GM18520 (cell line): Measurements from ENCODE around the gene MFSD1.
"Not testable (repeated sequence)": the region's sequence is repeated elsewhere in the genome, so short reads cannot be mapped to it uniquely, and the experiment has no call there.

Source experiments
- ATAC-seq: cut with Tn5 transposase; IDR thresholded peaks from one replicate; pipeline ENCODE4 v1.9.1; 2021; ENCODE audit not compliant: unreplicated experiment

Gene MFSD1

GRCh38 chr3:158775426-158776410 lies 26.1 kb upstream of the MFSD1 start:
- no peak for ATAC-seq

GRCh38 chr3:158776531-158776930 lies 25.3 kb upstream of the MFSD1 start:
- ATAC-seq = no peak

DNA sequence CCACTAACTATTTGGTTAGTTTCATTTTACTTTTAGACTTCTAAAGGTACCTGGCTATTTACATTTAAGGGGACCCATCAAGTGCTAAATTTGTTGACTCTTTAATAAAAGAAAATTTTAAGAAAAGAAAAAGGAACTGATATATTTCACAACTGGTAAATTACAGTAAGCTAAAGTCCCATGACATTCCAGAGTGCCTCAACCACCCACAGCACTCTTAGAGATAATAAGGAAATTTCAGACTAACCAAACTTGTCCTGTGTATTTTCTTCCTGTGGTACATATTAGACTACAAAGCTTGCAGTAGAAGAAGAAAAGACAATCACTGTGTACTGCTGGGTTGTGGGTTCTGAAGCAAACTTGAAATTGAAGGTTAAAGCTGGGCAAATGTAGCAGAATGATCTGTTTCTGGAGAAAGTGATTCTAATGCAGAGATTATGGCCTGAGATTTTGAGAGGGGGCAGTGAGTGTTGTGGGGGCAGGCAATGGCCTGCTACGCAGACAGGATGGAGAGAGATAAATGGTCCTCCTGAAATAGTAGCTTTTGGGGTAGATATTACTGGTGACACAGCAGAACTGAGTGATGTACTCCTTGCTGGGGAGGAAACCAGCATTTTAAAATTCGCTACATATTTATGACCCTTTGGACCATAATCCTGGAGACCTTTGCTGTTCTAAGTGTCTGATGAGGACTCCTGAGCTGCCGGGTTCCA lies 24.5 kb upstream of the MFSD1 start:
- ATAC-seq = no peak

DNA sequence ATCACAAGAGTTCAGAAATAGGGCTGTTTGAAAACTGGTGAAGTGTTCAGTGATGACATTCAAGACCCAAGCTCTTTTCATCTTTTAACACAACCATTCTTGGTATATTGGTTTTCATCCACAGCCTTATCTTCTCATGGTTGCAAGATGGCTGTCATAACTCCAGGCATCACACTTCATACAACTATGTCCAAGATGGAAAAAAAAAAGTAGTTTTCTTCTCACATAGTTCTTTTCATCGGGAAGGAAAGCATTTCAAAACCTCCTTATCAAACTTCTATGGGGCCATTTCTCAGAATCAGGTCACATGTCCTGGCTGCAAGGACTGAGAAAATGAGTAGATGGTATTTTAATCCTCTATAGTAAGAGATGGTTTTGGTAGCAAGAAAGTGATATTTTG lies 21.1 kb upstream of the MFSD1 start:
- ATAC-seq = no peak

GRCh38 chr3:158781191-158781590 lies 20.7 kb upstream of the MFSD1 start:
- no peak for ATAC-seq

- no peak for ATAC-seq
These were observed 20.0 kb upstream of the MFSD1 start for GRCh38 chr3:158781849-158782248.

GRCh38 chr3:158782283-158782989 lies 19.4 kb upstream of the MFSD1 start:
- no peak for ATAC-seq

- ATAC-seq = no peak
These were observed 18.8 kb upstream of the MFSD1 start for GRCh38 chr3:158783051-158783450.

DNA sequence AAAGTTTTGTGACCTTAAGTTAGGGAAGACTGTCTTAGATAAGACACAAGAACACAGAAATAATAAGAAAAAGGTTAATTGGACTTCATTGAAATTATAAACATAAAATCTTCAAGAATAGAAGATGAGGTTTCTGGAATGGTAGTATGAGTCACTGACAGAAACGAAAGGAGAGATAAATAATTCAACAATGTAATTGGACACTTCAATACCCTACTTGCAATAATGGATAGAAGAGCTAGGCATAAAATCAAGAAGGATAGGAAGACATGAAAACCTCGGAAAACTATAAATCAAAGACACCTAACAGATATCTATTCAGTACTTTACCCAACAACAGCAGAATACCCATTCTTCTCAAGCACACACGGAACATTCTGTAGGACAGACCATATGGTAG lies 15.9 kb upstream of the MFSD1 start:
- ATAC-seq = no peak

DNA sequence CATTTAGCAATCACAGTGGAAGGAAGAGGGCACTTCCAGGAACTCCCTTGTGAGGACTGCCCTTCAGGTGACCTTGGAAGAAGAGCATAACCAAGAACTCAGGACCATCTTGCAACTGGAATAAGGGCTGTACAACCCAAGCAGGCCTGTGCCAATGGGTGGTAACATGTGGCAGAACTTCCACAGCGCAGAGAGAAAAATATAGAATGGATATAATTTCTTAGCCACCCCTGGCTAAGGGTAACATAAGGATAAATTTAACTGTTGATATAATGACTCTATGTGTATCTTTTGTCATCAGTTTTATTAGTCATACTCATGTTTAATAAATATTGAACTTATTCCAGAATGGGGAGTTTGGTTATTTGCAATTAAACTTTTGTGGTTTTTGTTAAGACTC lies 13.4 kb upstream of the MFSD1 start:
- ATAC-seq = no peak

DNA sequence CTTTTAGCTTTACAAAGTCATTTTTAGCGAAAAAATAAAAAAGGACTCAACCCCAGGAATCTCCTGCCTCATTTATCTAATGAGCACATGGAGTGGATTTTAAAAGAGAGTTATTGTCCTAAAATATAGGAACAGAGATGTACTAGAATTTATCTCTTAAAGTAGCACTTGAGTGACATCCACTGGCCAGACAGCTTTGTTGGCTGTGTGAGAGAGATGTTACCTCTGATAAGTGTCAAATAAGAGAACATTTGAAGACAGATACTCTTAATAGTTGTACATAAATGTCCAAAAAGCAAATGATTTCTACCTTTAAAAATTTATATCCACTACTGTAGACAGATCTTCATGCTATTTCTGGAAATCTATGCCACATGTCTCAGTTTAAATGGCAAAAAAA lies 12.3 kb upstream of the MFSD1 start:
- ATAC-seq = no peak

DNA sequence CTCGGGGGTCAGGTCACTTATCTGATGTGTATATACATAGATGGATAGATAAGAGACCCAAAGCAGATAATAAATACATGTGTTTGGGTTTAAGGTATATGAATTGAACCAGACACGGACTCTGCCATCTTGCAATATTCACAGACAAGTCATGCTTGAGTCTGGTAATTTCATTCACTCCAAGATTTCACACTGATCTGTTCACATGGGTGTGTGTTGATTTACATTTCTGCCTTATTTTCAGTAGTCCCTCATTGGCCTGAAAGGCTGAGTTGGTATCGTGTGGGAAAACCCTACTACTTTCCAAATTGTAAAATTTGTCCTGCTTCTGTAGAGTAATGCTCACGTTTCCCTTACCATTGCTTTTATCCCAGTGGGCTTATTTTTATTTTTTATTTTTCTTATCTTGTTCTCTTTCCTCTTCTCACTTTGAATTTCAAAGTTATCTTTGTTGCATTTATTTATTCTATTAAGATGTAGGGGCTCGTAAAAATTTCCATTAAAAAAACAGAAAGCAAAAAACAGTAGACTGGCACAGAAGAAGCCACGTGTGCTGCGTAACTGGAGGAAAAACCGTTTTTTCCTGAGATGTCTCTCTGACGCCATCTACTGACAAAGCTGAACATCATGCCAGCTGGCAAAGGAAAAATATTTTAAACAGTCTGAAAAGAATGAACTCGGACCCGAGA lies 10.8 kb upstream of the MFSD1 start:
- peak; percentile 47 for ATAC-seq

GRCh38 chr3:158791590-158791920 lies 10.3 kb upstream of the MFSD1 start:
- ATAC-seq = not testable (repeated sequence)

DNA sequence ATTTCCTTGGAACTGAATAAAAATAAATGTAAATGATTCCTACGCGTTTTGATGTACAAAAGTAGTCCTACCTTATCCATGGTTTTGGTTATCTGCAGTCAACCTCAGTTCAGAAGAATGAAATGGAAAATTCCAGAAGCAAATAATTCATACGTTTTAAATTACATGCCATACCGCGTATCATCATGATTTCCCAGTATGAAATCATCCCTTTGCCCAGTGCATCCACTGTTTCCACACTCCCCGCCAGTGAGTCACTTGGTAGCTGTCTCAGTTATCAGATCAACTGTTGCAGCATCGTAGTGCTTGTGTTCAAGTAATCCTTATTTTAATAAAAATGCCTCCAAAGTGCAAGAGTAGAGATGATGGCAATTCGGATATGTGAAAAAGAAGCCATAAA lies 9.1 kb upstream of the MFSD1 start:
- ATAC-seq = no peak

DNA sequence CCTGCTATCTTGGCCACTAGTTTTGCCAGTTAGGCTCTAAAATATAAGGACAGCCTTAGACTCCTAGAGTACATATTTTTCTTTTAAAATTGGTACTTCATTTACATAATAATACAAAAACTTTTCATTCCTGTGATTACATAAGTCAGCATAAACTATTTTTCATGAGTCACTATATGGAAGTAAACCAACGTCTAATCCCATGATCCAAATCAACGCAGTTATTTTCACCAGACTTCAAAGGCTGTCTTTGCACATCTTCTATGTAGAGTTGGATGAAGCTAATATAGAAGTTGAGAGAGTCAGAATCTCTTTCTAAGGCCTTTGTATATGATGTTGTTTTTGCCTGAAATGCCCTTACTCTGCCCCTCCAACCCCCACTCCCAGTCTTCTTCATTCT lies 7.6 kb upstream of the MFSD1 start:
- ATAC-seq = no peak

- ATAC-seq = no peak
These were observed 6.8 kb upstream of the MFSD1 start for GRCh38 chr3:158794936-158795518.

DNA sequence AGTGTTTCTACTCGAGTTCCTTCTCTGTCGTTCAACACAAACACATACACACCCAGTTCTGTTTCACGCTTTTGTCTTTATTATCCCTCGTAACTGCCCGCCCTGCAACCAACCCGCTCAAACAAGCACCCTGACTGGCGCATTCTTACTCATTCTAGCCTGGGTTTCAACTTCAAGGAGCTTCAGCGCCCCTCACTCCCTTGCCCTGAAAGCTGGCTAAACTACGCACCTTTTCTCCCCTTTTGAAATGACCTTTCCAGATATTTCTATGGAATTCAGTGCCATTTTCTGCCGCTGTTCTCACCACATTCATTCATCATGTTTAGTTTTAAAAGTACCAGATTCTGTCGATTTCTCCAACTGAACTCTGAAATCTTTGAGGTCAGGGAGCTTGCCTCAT lies 653 bp upstream of the MFSD1 start:
- no peak for ATAC-seq

DNA sequence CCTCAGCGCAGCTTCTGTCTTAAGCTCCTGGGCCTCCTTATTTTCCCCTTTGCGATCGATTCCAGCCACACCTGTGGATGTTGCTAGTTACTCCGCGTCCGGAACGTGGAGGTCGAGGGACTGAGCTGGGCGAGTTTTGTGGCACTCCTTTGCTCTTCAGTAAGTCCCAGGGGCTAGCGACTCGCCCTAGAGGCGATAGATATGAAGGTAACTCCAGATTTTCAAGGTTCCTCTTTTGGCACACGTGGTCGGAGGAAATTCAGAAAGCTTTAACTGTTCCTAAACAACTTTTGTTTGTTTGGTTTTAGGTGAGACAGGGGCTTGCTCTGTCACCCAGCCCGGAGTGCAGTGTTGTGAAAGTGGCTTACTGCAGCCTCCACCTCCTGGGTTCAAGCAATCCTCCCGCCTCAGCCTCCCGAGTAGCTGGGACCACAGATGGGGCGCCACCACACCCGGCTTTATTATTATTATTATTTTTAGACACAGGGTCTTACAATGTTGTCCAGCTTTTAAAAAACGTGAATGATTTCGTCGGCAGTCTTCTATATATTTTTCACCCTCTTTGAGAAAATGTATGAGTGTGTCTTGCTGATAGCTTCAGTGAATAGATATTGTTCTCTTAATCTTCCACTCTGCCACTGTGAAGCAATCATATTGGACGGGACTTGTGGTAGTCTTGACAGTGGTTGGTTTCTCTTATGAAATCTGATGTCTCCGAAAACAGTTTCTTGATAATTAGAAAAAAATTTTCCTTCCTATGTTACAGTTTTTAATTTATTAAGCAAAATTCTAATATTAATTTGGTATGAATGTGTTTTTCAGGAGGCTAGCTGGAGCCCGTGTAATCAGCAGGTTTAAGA lies 785 bp downstream of the MFSD1 start:
- peak; percentile 3 for ATAC-seq

DNA sequence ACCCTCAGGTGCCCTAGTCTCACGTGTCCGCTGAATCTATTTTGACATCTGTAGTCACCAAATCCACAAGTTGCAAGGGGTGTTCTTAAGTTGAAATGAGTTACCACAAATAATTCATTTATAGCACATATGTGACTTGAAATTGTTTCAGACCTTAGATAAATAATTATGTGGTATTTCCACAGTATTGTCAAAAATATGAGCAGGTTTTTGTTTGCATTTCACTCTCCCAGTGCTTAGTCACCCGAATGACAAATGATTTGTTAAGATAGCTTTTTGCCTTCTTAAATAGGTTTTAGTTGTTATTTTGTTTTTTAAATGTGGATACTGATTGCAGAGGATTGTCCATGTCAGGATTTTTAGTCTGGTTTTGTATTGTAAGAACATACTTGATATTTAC lies 2.6 kb downstream of the MFSD1 start:
- ATAC-seq = no peak

GRCh38 chr3:158808697-158809096 lies 6.8 kb downstream of the MFSD1 start:
- ATAC-seq = no peak
